ELF-1 (cell line): ENCODE results near the gene COMMD1.
"Not testable (repeated sequence)": the region's sequence is repeated elsewhere in the genome, so short reads cannot be mapped to it uniquely, and the experiment has no call there.

Source experiments
- DNase-seq: peaks from one replicate; pipeline ENCODE4 v3.0.0-alpha.2; 2016; ENCODE audit warnings: low read depth, low spot score

COMMD1 gene

DNA sequence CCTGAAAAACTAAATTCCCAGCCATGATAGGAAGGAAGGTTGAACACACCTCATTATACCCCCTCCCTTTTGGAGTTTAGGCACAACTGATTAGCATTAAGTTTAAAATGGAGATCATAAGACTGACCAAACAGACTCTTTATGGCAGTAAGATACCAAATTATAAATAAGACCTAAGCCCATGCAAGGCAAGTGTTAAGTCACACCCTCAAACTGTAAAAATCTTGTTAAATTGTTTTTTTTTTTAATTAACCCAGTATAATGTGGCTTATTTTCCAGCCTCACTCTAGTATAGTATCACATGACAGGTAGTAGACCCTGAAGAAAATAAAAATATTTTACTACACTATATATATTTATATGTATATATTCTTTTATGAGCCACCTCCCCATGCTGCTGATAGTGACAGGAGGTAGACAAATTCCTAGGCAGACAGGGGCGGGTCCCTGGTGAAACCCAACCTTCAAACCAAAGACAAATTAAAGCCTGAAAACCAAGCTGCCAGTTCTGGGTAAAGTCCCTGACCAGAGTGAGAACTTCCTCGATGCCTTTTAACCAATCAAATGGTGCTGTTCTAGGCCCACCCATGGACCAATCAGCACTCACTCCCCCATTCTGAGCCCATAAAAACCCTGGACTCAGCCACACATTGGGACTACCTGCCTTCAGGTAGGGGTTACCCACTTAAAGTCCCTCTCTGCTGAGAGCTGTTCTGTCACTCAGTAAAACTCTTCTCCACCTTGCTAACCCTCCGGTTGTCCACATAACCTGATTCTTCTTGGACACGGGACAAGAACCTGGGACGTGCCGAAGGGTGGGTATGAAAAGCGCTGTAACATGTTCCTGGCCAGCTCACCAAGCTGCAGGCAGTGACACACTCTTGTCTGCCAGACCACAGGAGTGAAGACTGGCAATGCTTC is 166.5 kb downstream of the COMMD1 start:
- no peak for DNase-seq

DNA sequence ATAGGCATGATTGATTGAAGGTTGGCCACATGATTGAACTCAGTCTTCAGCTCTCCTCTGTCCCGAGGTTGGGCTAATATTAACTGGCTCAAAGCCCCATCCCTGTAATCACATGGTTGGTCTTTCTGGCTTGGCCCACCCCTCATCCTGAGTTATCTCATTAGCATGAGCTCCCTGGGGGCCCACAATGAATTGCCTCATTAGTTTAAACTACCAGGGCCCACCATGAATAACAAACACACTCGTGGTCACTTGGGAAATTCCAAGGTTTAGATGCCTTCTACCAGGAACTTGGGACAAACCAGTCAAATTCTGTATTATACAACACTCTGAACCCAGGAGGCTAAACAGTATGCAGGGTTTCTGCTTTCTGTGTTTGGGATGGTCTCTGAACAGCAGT is 168.8 kb downstream of the COMMD1 start:
- DNase-seq = peak; percentile 74

DNA sequence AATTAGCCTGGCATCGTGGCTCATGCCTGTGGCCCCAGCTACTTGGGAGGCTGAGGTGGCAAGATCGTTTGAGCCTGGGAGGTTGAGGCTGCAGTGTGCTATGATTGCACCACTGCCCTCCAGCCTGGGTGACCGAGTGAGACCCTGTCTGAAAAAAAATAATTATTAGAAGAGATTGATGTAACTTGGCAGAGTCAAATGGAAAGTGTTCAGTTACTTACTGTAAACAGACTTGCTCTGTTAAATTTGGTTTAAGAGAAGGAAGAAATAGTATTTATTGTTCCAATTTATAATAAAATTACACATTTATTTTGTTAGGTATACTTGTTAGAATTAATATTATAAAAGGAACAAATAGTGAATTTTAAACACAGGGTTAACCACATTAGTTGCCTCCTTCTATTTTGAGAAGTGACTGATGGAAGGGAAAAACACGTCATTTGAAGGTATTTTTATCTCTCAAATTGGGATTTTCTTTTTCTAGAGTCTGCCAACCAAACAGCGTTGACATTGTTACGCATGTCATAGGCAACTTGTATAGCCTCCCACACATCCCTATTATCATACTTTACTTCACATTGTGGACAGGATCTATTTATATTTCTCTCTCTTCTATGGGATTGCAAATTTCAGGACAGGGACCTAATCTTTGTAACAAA is 171.6 kb downstream of the COMMD1 start:
- no peak for DNase-seq

DNA sequence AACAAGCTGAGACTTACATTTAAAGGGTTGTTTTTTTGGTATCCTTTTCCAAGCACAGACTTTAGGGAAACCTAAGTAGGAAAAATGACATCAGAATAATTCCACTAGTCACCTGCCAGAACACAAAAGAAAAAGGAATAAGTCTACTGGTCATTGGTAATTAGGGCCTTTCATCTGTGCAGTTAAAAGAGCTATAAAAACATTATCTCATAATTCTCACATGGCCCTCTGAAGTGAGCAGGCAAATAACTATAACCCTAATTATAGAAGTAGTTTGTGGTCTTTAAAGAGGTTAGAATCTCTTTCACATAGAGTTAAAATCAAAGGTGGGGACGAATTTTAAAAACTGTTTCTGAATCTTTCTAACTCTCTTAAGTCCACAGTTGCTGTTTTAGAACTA is 179.3 kb downstream of the COMMD1 start:
- no peak for DNase-seq

DNA sequence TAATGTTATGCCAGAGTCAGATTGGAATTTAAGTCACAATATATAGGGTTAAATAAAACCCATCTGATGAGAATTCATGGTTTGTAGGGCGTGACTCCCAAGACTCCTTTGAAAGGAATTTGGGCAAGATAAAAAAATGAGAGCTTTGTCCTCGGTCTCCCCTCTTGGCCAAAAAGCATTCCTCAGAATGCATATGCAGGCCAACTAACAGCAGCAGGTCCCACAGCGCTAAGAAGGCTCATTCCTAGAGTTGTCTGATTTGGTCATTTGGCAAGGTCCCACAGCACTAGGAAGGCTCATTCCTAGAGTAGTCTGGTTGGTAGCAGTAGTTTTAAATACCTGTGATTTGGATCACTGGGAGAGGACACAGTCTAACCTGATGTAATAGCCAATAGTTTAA is 184.2 kb downstream of the COMMD1 start:
- no peak for DNase-seq

DNA sequence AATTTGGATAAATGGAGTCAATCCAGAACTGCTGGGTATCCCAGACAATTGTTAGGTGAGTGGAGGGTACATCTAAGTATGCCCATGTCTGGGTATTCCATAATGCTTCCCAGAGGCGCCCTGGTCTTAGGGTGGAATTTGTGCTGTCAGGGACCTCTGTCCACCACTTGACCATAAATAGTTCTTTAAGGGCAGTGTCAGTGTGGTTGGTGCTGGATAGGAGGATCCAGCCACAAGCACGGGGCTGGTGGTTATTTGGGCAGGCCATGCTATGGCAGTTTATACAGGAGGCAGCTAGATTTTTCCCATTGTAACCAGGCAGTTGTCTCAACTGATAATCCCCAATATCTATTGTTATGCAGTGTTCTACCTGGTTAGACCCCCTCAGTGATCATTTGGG is 186.0 kb downstream of the COMMD1 start:
- DNase-seq = no peak

DNA sequence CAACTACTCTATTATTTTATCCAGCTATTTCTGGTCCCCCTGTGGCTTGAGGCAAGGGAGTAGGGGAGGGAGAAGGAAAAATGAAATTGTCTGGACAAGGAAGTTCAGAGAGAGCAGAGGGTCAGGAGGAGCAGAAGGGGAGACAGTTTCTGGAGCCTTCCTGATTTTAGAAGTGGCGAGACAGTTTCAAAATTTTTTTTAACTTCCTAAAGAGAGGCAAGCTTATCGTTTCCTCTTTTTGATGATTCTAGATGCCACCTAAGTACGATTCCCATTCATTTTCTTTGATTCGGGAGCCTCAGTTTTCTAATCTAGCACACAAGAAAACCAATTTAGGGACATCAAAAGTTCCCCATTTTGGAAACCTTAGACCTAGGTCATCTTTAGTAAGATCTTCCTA is 193.6 kb downstream of the COMMD1 start:
- no peak for DNase-seq

DNA sequence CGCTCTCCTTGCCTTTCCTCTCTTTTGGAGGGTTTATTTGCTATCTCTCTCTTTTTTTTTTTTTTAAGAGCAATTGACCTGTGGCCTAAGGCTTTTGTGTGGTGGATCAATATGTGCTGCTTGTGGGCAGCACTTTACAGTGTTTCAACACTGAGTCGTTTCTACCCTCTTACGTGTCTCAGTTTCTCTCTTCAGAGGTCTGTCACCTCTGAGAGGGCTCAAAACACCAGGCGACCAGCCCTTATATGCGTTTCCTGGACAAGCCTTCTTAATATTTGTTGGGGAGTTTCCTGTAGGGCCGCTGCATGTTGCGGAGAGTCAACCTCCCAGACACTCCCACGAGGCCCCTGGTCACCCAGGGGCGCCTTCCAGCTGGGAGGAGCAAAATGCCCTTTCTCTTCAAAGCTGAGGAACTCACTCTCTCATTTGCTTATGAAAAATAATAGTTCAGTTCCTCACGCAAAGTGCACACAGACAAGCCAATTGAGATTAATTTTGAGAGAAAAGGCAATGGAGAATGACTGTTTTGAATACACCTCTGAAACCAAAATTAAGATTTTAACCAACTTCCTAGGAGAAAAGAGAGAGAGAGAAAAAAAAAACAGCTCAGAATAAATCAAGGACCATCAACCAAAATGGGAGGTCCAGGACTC is 194.2 kb downstream of the COMMD1 start:
- DNase-seq = no peak

DNA sequence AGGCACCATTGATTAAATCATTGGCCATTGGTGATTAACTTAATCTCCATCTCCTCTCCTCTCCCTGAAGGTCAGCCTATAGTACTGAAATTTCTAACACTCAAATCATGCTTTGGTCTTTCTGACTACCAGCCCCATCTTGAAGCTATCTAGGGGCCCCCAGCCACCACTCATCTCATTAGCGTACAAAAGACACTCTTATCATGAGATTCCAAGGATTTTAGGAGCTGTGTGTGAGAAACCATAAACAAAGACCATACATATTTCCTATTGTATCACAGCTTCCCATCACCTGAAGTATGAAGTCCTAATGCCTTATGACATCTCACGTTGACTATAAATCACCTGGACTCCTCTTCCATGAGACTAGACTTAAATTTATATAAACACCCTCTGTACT is 196.4 kb downstream of the COMMD1 start:
- DNase-seq = no peak

DNA sequence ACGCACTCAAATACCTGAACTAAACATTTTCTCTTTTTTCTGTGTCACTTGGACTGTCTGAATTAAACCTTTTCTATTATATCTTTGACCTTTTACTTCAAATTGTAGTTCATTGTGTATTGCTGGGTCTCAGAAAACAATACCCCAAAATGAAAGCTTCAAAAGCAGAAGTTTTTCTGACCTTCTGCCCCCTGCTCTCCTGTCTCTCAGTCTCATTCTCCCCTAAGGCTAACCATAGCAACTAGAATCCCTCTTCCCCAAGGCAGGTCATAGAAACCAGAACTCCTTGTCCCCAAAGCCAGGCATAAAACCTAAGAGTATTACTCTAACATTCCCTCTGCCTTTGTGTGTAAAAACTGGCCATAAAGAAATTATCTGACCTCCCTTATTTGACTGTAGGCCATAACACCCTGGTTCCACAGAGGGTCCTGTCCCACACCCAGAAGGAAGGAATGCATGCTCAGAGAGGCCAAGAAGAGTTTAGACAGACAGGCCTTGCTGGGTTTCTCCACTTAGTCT is 197.0 kb downstream of the COMMD1 start:
- DNase-seq = peak; percentile 52

DNA sequence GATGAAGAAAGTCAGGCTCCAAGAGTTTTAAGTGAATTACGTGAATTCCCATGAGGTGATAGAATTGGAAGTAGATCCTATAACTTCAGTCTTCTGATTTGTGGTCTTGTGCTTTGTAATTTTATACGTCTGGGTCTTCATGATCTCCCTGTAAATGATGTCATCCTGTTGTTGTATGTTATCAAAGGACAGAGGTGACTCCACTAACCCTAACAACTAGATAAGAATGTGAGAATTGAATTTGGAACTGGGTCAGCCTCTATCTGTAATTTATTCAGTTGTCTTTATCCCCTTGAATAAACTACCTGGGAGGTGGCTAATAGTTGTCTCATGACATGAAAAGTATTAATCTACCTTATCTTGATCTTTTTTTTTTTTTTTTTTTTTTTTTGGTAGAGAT is 204.1 kb downstream of the COMMD1 start:
- no peak for DNase-seq

DNA sequence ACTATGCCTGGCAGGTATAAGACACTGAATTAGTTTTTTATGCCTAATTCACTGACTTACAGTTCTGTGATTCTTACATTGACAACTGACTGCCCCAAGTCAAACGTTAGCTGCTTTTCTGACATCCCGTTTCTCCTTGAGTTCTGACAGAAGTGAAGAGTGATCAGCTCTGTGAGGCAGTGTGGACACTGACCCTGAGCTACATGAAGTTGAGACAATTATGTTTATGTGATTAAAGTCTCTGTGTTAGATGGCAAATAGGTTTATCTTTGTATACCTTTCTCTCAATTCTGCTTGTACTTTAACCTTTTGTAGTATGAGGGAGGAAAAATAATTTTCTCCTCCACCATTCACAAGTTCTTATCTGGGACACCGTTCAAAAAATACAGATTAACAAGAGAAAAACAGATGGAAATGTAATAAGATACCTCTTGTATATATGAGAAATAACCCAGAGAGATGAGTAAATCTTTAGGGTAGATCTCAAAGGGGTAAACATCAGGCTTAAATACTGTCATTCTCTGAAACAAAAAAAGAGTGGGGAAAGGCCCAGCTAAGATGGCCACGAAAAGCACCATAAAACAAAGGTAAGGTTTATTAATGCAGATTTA is 205.0 kb downstream of the COMMD1 start:
- no peak for DNase-seq

DNA sequence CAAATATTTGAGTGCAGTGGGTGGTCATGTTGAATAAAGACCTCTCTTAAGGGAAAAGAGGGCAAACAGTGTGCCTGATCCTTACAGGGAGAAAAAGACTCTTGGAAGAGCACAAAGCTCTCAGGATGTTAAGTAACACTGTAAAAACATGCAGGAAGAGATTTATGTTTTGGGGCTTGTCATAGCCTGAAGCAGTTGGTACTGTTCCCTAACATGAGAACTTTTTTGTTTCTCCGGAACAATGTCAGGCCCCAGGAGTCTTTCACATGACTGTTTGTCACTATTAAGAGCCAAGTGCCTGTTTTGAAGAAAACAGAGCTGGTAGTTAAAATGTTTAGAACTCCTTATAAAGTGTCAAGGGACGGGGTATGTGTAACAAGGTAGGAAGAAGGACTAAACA is 206.7 kb downstream of the COMMD1 start:
- peak; percentile 20 for DNase-seq

DNA sequence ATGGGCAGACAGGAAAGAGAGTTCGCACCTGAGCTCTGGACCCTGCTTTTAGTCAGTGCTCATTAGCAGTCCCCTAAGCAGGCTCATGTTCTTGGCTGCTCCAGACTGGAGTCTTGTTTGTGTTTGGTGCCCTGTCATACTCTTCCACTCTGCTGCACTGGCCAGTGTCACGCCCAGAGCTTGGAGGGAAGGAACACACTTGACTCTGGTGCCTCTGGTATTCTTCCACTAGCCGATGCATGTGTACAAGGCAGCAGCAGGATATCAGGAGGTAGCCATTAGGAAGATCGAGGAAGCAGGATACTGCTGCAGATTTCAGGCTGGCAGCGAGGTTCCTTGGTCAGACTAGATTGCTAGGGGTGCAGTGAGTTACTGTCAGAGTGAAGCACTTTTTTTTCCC is 209.1 kb downstream of the COMMD1 start:
- DNase-seq = peak; percentile 36

DNA sequence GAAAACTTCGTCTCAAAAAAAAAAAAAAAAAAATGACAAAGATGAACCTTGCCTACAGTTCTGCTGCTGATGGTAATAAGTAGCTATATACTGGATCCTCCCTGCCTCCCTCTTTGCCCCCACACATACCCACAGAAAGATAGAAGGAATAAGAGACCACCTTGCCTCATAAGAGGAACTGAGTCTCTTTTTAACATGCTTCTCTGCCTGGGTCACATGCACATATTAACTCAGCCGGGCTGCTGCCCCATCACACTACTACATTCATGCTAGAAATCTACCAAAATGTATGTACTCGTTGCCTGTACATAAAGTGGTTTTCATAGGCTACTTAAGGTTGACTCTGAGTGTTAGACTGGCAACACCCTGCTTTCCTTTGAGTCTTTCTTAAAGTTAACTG is 211.5 kb downstream of the COMMD1 start:
- DNase-seq = no peak

DNA sequence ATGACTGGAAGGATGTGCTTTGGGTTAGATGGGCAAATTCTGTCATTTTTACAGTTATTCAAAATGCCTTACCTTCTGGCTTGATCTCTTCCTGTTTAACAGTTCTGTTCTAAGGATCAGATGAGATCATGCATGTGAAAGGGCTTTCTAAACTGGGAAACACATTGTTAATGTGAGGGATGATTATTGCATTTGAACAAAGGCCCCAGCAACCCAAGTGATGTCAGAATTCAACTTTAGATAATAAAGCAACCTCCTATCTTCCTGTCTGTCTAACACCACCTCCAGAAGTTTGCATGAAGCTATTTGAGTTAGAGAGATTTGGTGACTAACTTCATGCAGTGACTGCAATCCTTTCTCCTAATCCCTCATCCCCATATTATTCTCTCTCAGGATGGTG is 212.7 kb downstream of the COMMD1 start:
- DNase-seq = no peak

DNA sequence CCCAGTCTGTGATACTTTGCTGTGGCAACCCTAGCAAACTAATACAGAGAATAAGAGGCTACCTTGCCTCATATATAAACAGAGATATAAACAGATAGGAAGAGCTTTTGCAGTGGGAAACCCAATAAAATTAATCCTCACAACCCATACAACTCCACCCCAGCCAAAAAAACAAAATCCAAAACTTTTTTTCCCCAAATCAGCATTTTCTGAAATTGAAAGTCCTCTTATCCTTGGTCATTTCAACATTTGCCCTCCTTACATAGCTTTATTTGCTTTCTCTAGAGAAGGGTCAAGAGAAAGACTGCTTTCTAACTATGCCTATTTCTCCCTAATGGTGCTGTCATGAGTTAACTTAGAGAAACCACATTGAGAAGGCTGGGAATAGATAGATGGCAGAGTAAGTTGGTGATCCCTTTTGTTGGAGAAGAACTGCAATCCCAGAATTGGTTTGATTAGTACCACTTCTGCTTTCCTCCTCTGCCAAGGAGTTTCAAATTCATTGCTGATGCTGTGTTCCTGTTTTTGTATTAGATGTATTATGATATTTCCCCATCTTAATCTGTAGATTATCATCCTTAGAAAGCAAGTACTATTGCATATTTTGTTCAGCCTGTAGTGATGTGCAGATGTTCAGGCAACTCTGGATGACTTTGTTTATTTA is 214.0 kb downstream of the COMMD1 start:
- DNase-seq = no peak

DNA sequence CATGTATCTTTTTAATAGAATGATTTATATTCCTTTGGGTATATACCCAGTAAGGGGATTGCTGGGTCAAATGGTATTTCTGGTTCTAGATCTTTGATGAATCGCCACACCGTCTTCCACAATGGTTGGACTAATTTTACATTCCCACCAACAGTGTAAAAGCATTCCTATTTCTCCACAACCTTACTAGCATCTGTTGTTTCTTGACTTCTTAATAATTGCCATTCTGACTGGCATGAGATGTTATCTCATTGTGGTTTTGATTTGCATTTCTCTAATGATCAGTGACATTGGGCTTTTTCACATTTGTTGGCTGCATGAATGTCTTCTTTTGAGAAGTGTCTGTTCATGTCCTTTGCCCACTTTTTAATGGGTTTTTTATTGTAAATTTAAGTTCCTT is 220.8 kb downstream of the COMMD1 start:
- not testable (repeated sequence) for DNase-seq

DNA sequence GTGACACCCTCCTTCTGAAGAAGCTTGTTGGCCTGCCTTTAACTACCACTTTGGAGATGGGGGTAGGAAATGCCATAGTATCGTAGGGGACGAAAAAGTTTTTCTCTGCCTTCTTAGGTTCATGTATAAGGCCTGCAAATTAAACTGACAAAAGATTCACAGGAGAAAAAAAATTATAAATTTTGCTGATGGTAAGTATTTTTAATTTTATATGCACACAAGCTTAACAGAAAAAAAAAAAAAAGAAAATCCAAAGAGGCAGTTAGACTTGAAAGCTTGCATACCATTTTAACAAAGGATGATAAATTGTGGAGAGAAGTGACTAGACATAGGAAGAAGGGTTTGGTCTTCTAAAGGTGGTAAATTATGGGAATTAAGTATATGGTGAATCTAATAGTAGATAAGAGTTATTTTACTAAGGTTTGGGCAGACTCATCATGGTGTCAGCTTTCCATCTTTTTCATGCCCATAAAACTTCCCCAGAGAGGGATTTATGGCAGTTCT is 227.9 kb downstream of the COMMD1 start:
- DNase-seq = no peak

DNA sequence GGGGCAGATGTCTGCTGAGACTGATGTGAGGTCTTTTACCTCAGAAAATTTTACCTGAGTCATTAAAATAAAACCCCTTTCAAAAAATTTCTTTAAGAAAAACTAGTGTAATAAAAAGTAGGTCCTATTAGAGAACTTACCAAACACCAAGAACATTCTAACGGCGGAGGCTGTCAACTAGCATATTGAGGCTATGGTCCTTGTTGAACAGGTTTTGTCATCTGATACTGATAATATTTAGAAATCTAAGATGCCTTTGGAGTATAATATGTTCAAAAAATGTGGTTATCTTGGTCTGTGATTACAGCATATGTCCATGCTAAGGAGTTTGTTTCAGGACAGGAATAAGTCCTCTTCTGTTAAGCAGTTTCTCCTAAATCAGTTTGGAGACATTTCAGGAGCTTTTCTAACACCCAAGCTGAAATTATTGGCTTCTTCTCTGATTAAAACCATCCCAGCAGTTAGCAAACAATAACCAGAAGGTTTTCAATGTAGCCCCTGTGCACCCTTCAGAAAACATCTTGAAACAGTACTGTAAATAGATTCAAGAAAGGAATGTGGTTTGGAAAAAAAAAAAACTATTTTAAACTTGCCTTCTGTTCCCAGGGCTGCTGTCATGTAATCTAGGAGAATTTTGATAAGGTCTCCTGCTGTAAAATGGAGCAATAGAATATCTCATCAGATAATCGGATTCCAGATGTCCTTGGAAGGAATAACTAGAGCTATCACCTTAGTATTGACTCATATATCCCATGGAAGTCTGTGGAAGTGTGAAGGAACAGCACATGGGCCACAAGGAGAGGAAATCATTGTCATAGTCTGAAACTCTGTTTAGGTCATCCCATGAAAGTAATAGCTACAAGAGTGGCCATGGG is 231.7 kb downstream of the COMMD1 start:
- DNase-seq = no peak
